NT2/D1 (cell line): ENCODE measurements around the gene OR52I2.

Experiments used
- DNase-seq: peaks from one replicate; pipeline ENCODE4 v3.0.0-alpha.2; 2011; ENCODE audit warnings: low read depth, low spot score
- H3K27me3 ChIP-seq: 2 replicates; pipeline ENCODE4 v1.6.0; 2011; ENCODE audit warnings: mild to moderate bottlenecking; ENCODE audit not compliant: insufficient read length, insufficient read depth
- H3K36me3 ChIP-seq: 2 replicates; pipeline ENCODE4 v1.6.1; 2011; ENCODE audit warnings: mild to moderate bottlenecking, low read length, mixed read lengths; ENCODE audit not compliant: insufficient read depth, insufficient read length
- H3K4me1 ChIP-seq: 2 replicates; pipeline ENCODE4 v1.5.1; 2011; ENCODE audit not compliant: insufficient read depth, insufficient read length
- H3K4me3 ChIP-seq: 2 replicates; pipeline ENCODE4 v1.5.1; 2011; ENCODE audit warnings: low read depth; ENCODE audit not compliant: insufficient read length
- H3K9ac ChIP-seq: 2 replicates; pipeline ENCODE4 v1.6.0; 2011; ENCODE audit warnings: low read depth; ENCODE audit not compliant: insufficient read length
- H3K9me3 ChIP-seq: 2 replicates; pipeline ENCODE4 v1.5.1; 2011; ENCODE audit warnings: mild to moderate bottlenecking, low read length; ENCODE audit not compliant: insufficient read depth
- SUZ12 ChIP-seq: IDR thresholded peaks from 2 replicates; pipeline ENCODE4 v1.6.1; 2011; ENCODE audit not compliant: insufficient read length, insufficient read depth; ENCODE audit errors: extremely low read depth
- YY1 ChIP-seq: IDR thresholded peaks from 2 replicates; pipeline ENCODE4 v1.6.1; 2011; ENCODE audit not compliant: insufficient read length, insufficient read depth
- ZNF274 ChIP-seq: IDR thresholded peaks from 2 replicates; pipeline ENCODE4 v1.6.1; 2011; ENCODE audit warnings: mild to moderate bottlenecking, low read depth, low read length

Gene OR52I2

GRCh38 chr11:4589017-4589416 is 7.5 kb downstream of the OR52I2 start:
- Histone ChIP-seq H3K36me3 (no peaks in the 10 kb centered on the region), H3K4me1 (no peaks in the 10 kb centered on the region), H3K4me3 (no peak overlapping the region), H3K9ac (no peak overlapping the region), H3K27me3 (no peaks in the 10 kb centered on the region), H3K9me3 (no peaks in the 10 kb centered on the region)
- TF ChIP-seq SUZ12 (no peak), YY1 (no peak), ZNF274 (no peak)
- DNase-seq: no peak

GRCh38 chr11:4593739-4594138 is 12.2 kb downstream of the OR52I2 start, which contains the start of gene OR52I1:
TSS of gene OR52I1 (plus strand) at chr11:4594039. CDS start at chr11:4594039, 0 bp downstream.
- H3K9me3 ChIP-seq: no peaks in the 10 kb centered on the region
- H3K4me1 ChIP-seq: no peaks in the 10 kb centered on the region
- H3K9ac ChIP-seq: no peak within 1 kb of the TSS
- TF ChIP-seq SUZ12: no peak
- TF ChIP-seq ZNF274: no peak
- TF ChIP-seq YY1: no peak
- DNase-seq: no peak
- H3K4me3 ChIP-seq: no peak within 1 kb of the TSS
- peaks cover 15% of the 10 kb centered on the region for H3K36me3 ChIP-seq
- no peaks in the 10 kb centered on the region for H3K27me3 ChIP-seq

- no peak for DNase-seq
- H3K27me3 ChIP-seq: no peaks in the 10 kb centered on the region
- H3K9ac ChIP-seq: no peak overlapping the region
- H3K9me3 ChIP-seq: 0 out of 2 replicates have a peak, but pooled peaks cover 6% of the 10 kb centered on the region
- no peak for TF ChIP-seq ZNF274
- no peak for TF ChIP-seq SUZ12
- no peak for TF ChIP-seq YY1
- no peak overlapping the region for H3K4me3 ChIP-seq
- no peaks in the 10 kb centered on the region for H3K4me1 ChIP-seq
- H3K36me3 ChIP-seq: peaks cover 50% of the 10 kb centered on the region
Observed at GRCh38 chr11:4605057-4605456, 23.5 kb downstream of the OR52I2 start.

- Histone ChIP-seq H3K9ac (no peak overlapping the region), H3K4me3 (no peak overlapping the region), H3K27me3 (no peaks in the 10 kb centered on the region), H3K9me3 (0 out of 2 replicates have a peak, but pooled peaks cover 6% of the 10 kb centered on the region), H3K4me1 (no peaks in the 10 kb centered on the region), H3K36me3 (peaks cover 36% of the 10 kb centered on the region)
- TF ChIP-seq SUZ12 (no peak), ZNF274 (no peak), YY1 (no peak)
- DNase-seq: no peak
Observed at GRCh38 chr11:4606231-4607015, 24.9 kb downstream of the OR52I2 start.

- 0 out of 2 replicates have a peak, but pooled peaks cover 6% of the 10 kb centered on the region for H3K9me3 ChIP-seq
- H3K36me3 ChIP-seq: peaks cover 29% of the 10 kb centered on the region
- peak overlapping the region; percentile 68 for H3K4me3 ChIP-seq
- H3K4me1 ChIP-seq: no peaks in the 10 kb centered on the region
- no peak for TF ChIP-seq ZNF274
- no peak for TF ChIP-seq SUZ12
- no peak for TF ChIP-seq YY1
- no peaks in the 10 kb centered on the region for H3K27me3 ChIP-seq
- DNase-seq: no peak
- peak overlapping the region; percentile 44 for H3K9ac ChIP-seq
Observed at GRCh38 chr11:4607096-4607495, 25.6 kb downstream of the OR52I2 start.

GRCh38 chr11:4607781-4608666 is 26.5 kb downstream of the OR52I2 start, which contains the start of gene TRIM68:
TSS of gene TRIM68 (minus strand) at chr11:4608231. CDS start at chr11:4605504, 2,727 bp downstream.
- Histone ChIP-seq H3K36me3 (peaks cover 20% of the 10 kb centered on the region), H3K4me1 (no peaks in the 10 kb centered on the region), H3K27me3 (no peaks in the 10 kb centered on the region), H3K9ac (peak within 1 kb of the TSS; percentile 84), H3K9me3 (0 out of 2 replicates have a peak, but pooled peaks cover 6% of the 10 kb centered on the region), H3K4me3 (peak within 1 kb of the TSS; percentile 68)
- DNase-seq: peak; percentile 95
- TF ChIP-seq SUZ12 (no peak), YY1 (no peak), ZNF274 (no peak)
